HT-29 (cell line): ENCODE results near the gene CC2D1A. TPM values are rescaled to one million over a fixed set of nuclear protein-coding genes. Genes with fewer than 3 reads are reported as not detected.
"Not testable (repeated sequence)": the region's sequence is repeated elsewhere in the genome, so short reads cannot be mapped to it uniquely, and the experiment has no call there.

Experiments
- DNase-seq: peaks from one replicate; pipeline ENCODE4 v3.0.0-alpha.2; 2015; ENCODE audit warnings: low spot score
- total RNA-seq: library from RNA; depleted of rRNA; stranded (reverse); fragments of >200 nt; shearing (Covaris generic); gene quantifications from 2 replicates; pipeline ENCODE4 v1.2.3, GENCODE V29; 2014

Gene CC2D1A
- total RNA-seq, 1 experiment from 2014 or later: 36.0 TPM

GRCh38 chr19:13906521-13906904 lies 512 bp downstream of the CC2D1A start:
- peak; percentile 9 for DNase-seq

DNA sequence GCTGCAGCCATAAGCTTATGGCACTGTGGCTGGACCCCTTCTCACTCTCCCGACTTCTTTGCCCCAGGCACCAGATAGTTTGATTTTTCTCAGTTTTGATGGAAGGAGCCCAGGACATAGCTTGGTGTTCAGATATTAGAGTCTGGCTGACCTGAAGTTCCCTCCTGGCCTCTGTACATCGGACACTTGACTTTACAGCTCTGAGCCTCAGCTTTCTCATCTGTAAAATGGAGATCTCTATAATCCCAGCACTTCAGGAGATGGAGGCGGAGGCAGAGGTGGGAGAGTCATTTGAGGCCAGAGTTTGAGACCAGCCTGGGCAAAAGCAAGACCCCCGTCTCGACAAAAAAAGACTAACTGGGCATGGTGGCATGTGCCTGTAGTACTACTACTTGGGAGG lies 909 bp downstream of the CC2D1A start:
- no peak for DNase-seq

DNA sequence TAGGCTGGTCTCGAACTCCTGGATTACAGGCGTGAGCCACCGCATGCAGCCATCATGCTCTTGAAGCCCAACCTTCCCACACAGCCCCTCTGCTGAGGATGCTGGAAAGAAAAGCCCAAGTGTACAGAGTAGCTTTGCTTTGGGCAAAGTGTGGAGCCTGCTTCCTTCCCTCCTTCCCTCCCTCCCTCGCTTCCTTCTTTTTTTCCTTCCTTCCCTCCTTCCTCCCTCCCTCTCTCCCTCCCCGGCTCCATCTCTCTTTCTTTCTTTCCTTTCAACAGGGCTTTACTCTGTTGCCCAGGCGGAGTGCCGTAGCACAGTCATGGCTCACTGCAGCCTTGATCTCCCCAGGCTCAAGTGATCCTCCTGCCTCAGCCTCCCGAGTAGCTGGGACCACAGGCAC lies 2.7 kb downstream of the CC2D1A start:
- no peak for DNase-seq

- no peak for DNase-seq
These were observed 3.4 kb downstream of the CC2D1A start for GRCh38 chr19:13909430-13909829.

DNA sequence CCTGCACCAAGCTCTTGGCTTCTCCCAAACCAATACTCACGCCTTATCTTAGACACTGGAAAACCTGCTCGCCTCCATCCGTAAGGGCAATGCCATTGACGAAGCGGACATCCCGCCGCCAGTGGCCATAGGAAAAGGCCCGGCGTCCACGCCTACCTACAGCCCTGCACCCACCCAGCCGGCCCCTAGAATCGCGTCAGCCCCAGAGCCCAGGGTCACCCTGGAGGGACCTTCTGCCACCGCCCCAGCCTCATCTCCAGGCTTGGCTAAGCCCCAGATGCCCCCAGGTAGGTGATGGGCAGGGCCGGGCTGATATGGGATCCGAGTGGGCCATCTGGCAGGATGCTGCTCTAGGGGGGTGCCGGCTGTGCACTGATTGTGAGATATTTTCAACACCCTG lies 7.4 kb downstream of the CC2D1A start:
- DNase-seq: no peak

DNA sequence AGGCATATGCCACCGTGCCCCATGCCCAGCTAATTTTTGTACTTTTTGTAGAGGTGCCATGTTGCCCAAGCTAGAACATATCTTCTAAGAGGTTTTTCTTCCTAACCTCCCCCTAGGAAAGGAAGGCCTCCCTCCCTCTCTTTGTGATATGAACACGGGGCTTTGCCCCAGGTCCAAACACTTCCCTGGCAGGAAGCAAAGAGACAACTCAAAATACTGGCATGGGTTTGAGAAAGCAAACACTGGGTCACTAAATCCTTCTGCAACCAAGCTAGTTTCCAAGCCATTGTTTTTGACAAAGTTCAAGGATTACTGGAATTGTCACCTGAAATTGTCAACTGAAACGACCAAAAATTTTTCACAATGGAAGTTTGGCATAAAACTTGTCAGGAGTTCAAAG lies 8.8 kb downstream of the CC2D1A start:
- DNase-seq: no peak

GRCh38 chr19:13917888-13918406 lies 11.9 kb downstream of the CC2D1A start:
- DNase-seq: no peak

- DNase-seq: no peak
These were observed 12.9 kb downstream of the CC2D1A start for GRCh38 chr19:13918726-13919411.

GRCh38 chr19:13920524-13920923 lies 14.5 kb downstream of the CC2D1A start:
- DNase-seq: no peak

DNA sequence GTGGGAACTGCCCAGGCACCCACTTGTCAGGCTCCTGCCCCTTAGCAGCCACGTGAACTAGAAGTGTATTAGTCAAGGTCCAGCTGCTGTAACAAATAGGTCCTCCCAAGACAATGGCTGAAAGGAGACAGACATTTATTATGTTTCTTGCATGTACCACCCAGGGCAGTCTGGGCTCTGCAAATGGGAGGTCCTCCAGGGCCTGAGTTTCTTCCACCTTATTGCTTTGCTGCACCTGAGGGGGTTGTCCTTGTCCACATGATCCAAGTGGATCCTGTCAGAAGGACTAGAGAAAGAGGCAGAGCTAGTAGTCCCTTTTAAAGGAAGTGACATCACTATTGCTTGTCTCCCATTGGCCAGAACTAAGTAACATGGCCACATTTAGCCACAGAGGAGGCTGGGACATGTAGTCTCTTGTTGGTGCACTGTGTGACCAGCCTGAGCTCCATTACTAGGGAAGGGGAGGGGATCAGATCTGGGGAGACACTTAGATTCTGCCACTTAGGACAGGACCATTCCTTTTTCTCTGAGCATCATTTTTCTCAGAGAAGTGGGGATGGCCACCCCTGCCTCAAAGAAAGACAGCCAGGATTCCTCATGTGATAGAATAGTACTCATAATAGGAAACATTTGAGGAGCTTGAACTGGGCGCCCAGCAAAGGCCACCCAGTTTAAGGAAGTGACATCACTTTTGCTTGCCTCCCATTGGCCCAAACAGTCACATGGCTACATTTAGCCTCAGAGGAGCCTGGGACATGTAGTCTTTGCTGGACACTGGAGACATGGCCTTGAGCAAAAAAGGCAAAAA lies 15.1 kb downstream of the CC2D1A start:
- DNase-seq: peak; percentile 48

DNA sequence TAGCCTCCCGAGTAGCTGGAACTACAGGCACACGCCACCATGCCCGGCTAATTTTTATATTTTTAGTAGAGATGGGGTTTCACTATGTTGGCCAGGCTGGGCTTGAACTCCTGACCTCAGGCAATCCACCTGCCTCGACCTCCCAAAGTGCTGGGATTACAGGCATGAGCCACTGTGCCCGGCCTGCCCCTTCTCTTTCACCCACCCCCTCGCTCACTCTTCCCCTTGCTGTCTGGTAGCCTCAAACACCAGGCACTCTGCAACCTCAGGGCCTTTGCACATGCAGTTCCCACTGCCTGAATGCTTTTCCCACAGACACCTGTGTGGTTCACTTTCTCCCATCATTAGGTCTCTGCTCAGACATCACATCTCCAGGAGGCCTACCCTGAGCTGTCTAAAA lies 16.1 kb downstream of the CC2D1A start:
- not testable (repeated sequence) for DNase-seq

GRCh38 chr19:13923194-13923987 lies 17.4 kb downstream of the CC2D1A start:
- DNase-seq: no peak

GRCh38 chr19:13926010-13926409 lies 20.0 kb downstream of the CC2D1A start:
- DNase-seq: no peak

GRCh38 chr19:13926715-13927114 lies 20.7 kb downstream of the CC2D1A start:
- DNase-seq: no peak

DNA sequence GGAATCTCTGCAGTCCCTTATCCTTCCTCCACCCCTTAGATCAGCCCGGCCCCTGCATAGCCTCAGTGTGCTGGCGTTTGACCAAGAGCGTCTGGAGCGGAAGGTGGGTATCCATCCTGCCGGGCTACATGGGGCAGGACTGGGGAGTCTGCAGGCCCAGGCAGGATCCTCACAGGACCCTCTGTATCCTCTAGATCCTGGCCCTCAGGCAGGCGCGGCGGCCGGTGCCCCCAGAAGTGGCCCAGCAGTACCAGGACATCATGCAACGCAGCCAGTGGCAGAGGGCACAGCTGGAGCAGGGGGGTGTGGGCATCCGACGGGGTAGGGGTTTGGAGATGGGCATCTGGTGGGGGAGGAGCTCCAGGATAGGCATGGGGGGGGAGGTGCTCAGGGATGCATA lies 23.3 kb downstream of the CC2D1A start:
- no peak for DNase-seq

- no peak for DNase-seq
These were observed 24.0 kb downstream of the CC2D1A start for GRCh38 chr19:13929956-13930355.

- DNase-seq: no peak
These were observed 24.4 kb downstream of the CC2D1A start for GRCh38 chr19:13930402-13930801.

- no peak for DNase-seq
These were observed 25.6 kb downstream of the CC2D1A start for GRCh38 chr19:13931391-13932148.

DNA sequence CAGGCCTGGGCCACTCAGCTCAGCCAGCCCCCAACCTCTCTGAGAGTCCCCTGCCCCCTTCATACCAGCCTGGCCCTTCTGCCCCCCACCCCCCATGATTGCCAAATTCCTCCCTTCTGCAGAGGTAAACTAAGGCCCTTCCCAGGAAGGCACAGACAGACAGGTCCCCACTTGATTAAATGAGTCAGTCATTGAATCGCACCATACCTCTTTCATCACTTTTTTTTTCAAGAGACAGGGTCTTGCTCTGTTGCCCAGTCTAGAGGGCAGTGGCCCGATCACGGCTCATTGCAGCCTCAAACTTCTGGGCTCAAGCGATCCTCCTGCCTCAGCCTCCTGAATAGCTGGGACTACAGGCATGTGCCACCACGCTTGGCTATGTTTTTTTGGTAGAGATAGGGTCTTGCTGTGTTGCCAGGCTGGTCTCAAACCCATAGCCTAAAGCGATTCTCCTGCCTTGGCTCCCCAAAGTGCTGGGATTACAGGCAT lies 26.2 kb downstream of the CC2D1A start:
- DNase-seq: no peak

- DNase-seq: no peak
These were observed 27.0 kb downstream of the CC2D1A start for GRCh38 chr19:13932911-13933393.

DNA sequence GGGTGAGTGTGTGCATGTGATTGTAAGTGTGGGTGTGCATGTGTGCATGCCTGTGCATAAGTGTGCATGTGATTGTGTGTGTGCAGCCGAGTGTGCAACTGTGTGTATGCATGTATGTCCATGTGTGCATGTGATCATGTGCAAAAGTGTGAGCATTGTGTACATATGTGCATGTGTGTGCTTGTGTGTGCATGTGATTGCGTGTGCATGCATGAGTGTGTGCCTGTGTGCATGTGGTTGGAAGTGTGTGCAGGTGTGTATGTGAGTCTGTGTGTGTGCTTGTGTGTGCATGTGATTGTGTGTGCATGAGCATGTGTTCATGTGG lies 28.7 kb downstream of the CC2D1A start:
- no peak for DNase-seq
